PC-3 (cell line): Measurements from ENCODE around the gene WDFY4. TPM values are rescaled to one million over a fixed set of nuclear protein-coding genes. Genes with fewer than 3 reads are reported as not detected.

ENCODE experiments used
- ATAC-seq: fragments of 200-7000 bp; cut with Tn5 transposase; 2 replicates; pipeline ENCODE4 v1.9.1; 2020; ENCODE audit warnings: mild to moderate bottlenecking, moderate library complexity
- BruUV-seq: library from RNA; stranded (reverse); fragments of 400-500 nt; replicated peaks from 2 replicates; lab custom pipeline; 2021; lab: Mats Ljungman, UMichigan
- CTCF ChIA-PET: fragments of 300-600 bp; sonication (Branson Sonifier 250); formaldehyde crosslinking; loops from one replicate; lab custom pipeline; 2022; ENCODE audit warnings: antibody characterized with exemption; lab: Charles Lee
- POLR2A ChIA-PET: fragments of 300-600 bp; sonication (Branson Sonifier 250); formaldehyde crosslinking; loops from one replicate; lab custom pipeline; 2022; ENCODE audit warnings: antibody characterized with exemption; ENCODE audit not compliant: unreplicated experiment; lab: Charles Lee
- DNase-seq: peaks from one replicate; pipeline ENCODE4 v3.0.0-alpha.2; 2015
- H2AFZ ChIP-seq: fragments of 300-600 bp; sonication (generic); 2 replicates; pipeline ENCODE4 v1.6.0; 2016; ENCODE audit warnings: antibody characterized with exemption, low read length
- H3F3A ChIP-seq: fragments of 300-600 bp; sonication (generic); one replicate; pipeline ENCODE4 v1.6.0; 2017; ENCODE audit warnings: antibody characterized with exemption, low read length, control low read depth, mild to moderate bottlenecking; ENCODE audit not compliant: unreplicated experiment
- H3K27ac ChIP-seq: fragments of 300-600 bp; sonication (generic); 2 replicates; pipeline ENCODE4 v1.5.1; 2016; ENCODE audit warnings: mild to moderate bottlenecking, low read length
- H3K27me3 ChIP-seq: fragments of 300-600 bp; sonication (generic); 2 replicates; pipeline ENCODE4 v1.6.1; 2016; ENCODE audit warnings: low read length, mixed read lengths
- H3K36me3 ChIP-seq: fragments of 300-600 bp; sonication (generic); 2 replicates; pipeline ENCODE4 v1.6.1; 2016; ENCODE audit warnings: low read depth, mixed run types, low read length, mixed read lengths
- H3K4me1 ChIP-seq: fragments of 300-600 bp; sonication (generic); 2 replicates; pipeline ENCODE4 v1.5.1; 2016; ENCODE audit warnings: low read length; ENCODE audit not compliant: insufficient read depth
- H3K4me2 ChIP-seq: fragments of 300-600 bp; sonication (generic); 2 replicates; pipeline ENCODE4 v1.6.0; 2016; ENCODE audit warnings: low read length
- H3K4me3 ChIP-seq: fragments of 300-600 bp; sonication (generic); 2 replicates; pipeline ENCODE4 v1.5.1; 2016; ENCODE audit warnings: mild to moderate bottlenecking, low read length, mixed read lengths
- H3K79me2 ChIP-seq: fragments of 300-600 bp; sonication (generic); 2 replicates; pipeline ENCODE4 v1.6.1; 2017; ENCODE audit warnings: low read length, mixed read lengths
- H3K9ac ChIP-seq: fragments of 300-600 bp; sonication (generic); 2 replicates; pipeline ENCODE4 v1.6.0; 2016; ENCODE audit warnings: mild to moderate bottlenecking, low read length
- H3K9me2 ChIP-seq: fragments of 300-600 bp; sonication (generic); replicated peaks from 2 replicates; pipeline ENCODE4 v1.6.1; 2016; ENCODE audit warnings: mixed run types, low read length, mixed read lengths
- H3K9me3 ChIP-seq: fragments of 300-600 bp; sonication (generic); 2 replicates; pipeline ENCODE4 v1.6.1; 2016; ENCODE audit warnings: low read length, mixed read lengths
- H4K20me1 ChIP-seq: fragments of 300-600 bp; sonication (generic); 2 replicates; pipeline ENCODE4 v1.6.1; 2016; ENCODE audit warnings: low read length, mixed read lengths
- EZH2 ChIP-seq: fragments of 300-600 bp; sonication (generic); IDR thresholded peaks from one replicate; pipeline ENCODE4 v1.6.1; 2017; ENCODE audit warnings: antibody characterized with exemption, mild to moderate bottlenecking, low read length; ENCODE audit not compliant: unreplicated experiment
- EZH2phosphoT487 ChIP-seq: fragments of 300-600 bp; sonication (generic); IDR thresholded peaks from 2 replicates; pipeline ENCODE4 v1.6.1; 2018; ENCODE audit warnings: mild to moderate bottlenecking, antibody characterized with exemption, low read length, borderline replicate concordance
- intact Hi-C: fragments of 100-400 bp; cut with micrococcal nuclease; formaldehyde crosslinking; loops from 2 replicates; pipeline ENCODE4 v1.9.0; 2023
- total RNA-seq: library from RNA; depleted of rRNA; stranded (reverse); fragments of >200 nt; gene quantifications from 2 replicates; pipeline ENCODE4 v1.2.3, GENCODE V29; 2014
- TF ChIP-seq, protein P1 (sequence below): fragments of 300-600 bp; sonication (generic); conservative IDR thresholded peaks from 2 replicates; pipeline ENCODE4 v1.5.1; 2017; ENCODE audit warnings: antibody characterized with exemption, low read depth, mild to moderate bottlenecking, low read length

The WDFY4 gene
- total RNA-seq, 1 experiment from 2014 or later: not detected

DNA sequence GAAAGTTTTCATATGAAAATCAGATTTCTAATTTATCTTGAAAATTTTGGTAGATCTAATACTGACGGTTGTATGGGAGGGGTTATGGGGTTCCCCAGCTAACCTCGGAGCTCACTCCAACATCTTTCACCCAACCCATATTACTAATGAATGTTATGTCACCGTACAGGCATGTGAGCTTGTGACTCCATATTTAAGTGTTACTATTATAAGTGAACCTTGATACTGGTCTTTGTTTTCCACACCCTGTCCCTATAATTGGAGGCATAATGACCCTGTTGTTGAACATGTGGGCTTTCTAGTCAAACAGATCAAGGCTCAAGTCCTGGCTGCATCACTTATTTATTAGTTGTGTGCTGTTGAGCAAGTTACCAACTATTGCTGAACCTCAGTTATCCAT lies 27.2 kb downstream of the WDFY4 start:
- Histone ChIP-seq H2AFZ (no peak overlapping the region), H3K4me1 (no peaks in the 10 kb centered on the region), H3K4me2 (no peak overlapping the region), H3K79me2 (no peaks in the 10 kb centered on the region), H3K9ac (no peak overlapping the region), H3F3A (no peaks in the 10 kb centered on the region), H3K9me3 (no peaks in the 10 kb centered on the region), H3K27me3 (peaks cover 77% of the 10 kb centered on the region), H3K4me3 (no peak overlapping the region), H3K27ac (no peak overlapping the region), H3K36me3 (no peaks in the 10 kb centered on the region), H4K20me1 (no peaks in the 10 kb centered on the region), H3K9me2 (no peaks in the 10 kb centered on the region)
- BruUV-seq: no TSS peak
- intact Hi-C loops: no loop called here
- CTCF ChIA-PET: no interaction called here
- ATAC-seq (no peak), DNase-seq (no peak)
- TF ChIP-seq EZH2phosphoT487: no peak
- TF ChIP-seq, protein P1, sequence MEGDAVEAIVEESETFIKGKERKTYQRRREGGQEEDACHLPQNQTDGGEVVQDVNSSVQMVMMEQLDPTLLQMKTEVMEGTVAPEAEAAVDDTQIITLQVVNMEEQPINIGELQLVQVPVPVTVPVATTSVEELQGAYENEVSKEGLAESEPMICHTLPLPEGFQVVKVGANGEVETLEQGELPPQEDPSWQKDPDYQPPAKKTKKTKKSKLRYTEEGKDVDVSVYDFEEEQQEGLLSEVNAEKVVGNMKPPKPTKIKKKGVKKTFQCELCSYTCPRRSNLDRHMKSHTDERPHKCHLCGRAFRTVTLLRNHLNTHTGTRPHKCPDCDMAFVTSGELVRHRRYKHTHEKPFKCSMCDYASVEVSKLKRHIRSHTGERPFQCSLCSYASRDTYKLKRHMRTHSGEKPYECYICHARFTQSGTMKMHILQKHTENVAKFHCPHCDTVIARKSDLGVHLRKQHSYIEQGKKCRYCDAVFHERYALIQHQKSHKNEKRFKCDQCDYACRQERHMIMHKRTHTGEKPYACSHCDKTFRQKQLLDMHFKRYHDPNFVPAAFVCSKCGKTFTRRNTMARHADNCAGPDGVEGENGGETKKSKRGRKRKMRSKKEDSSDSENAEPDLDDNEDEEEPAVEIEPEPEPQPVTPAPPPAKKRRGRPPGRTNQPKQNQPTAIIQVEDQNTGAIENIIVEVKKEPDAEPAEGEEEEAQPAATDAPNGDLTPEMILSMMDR: no peak
- no peak for TF ChIP-seq EZH2
- POLR2A ChIA-PET: no interaction called here

DNA sequence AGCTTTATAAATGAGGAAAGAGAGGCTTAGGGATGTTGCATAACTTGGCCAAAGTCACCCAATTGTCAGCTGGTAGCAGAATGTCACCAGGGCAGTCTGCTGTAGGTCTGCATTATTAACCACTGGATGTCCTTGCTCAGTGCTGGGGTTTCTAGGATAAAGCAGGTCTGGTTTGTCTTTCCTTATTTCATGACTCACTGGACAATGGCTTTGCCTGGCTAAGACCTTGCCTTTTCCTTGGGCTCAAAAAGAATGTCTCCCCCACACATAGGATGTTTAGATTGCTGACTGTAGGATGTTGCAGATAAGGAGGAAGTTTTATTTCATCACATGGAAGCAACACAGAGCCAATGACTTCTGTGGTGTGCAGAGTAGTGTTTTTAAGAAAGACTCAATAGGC lies 29.4 kb downstream of the WDFY4 start:
- no peaks in the 10 kb centered on the region for H4K20me1 ChIP-seq
- H3K27me3 ChIP-seq: peaks cover 77% of the 10 kb centered on the region
- ATAC-seq (no peak), DNase-seq (no peak)
- no peak overlapping the region for H3K9ac ChIP-seq
- H3K36me3 ChIP-seq: no peaks in the 10 kb centered on the region
- H3K9me2 ChIP-seq: no peaks in the 10 kb centered on the region
- ChIA-PET CTCF (no interaction called here), POLR2A (no interaction called here)
- no peak overlapping the region for H3K27ac ChIP-seq
- no peak overlapping the region for H2AFZ ChIP-seq
- no peaks in the 10 kb centered on the region for H3F3A ChIP-seq
- no peaks in the 10 kb centered on the region for H3K9me3 ChIP-seq
- H3K4me1 ChIP-seq: no peaks in the 10 kb centered on the region
- no peak overlapping the region for H3K4me3 ChIP-seq
- TF ChIP-seq, protein P1: no peak
- no peak for TF ChIP-seq EZH2phosphoT487
- TF ChIP-seq EZH2: no peak
- no TSS peak for BruUV-seq
- intact Hi-C loops: no loop called here
- H3K79me2 ChIP-seq: no peaks in the 10 kb centered on the region
- H3K4me2 ChIP-seq: no peak overlapping the region

DNA sequence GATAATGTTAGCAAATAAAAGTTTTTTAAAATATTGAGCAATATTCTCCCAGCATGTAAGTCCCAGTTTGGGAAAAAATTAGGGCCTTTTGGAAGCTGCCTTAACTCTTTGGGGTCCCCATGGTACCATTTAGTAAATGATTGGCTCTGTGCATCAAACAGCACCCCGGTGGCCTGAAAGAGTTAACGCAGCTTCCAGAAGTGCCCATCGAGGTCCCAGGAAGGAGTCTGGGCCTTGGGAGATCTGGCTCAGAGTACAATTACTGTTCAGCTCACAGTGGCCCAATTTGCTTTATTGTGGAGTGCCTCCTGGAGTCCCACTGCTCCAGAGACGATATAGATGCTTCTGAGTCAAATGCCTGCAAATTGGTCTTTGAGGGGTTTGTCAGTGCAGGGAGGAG lies 31.7 kb downstream of the WDFY4 start:
- no peak for ATAC-seq
- no peaks in the 10 kb centered on the region for H3K9me3 ChIP-seq
- peaks cover 79% of the 10 kb centered on the region for H3K27me3 ChIP-seq
- H3K9ac ChIP-seq: no peak overlapping the region
- no peaks in the 10 kb centered on the region for H3F3A ChIP-seq
- no peak overlapping the region for H3K4me2 ChIP-seq
- DNase-seq: no peak
- no peaks in the 10 kb centered on the region for H3K79me2 ChIP-seq
- H2AFZ ChIP-seq: no peak overlapping the region
- intact Hi-C loops: no loop called here
- no peaks in the 10 kb centered on the region for H3K4me1 ChIP-seq
- H4K20me1 ChIP-seq: no peaks in the 10 kb centered on the region
- CTCF ChIA-PET: no interaction called here
- H3K36me3 ChIP-seq: no peaks in the 10 kb centered on the region
- no peak overlapping the region for H3K4me3 ChIP-seq
- no peak overlapping the region for H3K27ac ChIP-seq
- H3K9me2 ChIP-seq: no peaks in the 10 kb centered on the region
- POLR2A ChIA-PET: no interaction called here
- TF ChIP-seq, protein P1: no peak
- TF ChIP-seq EZH2phosphoT487 (no peak), EZH2 (no peak)
- BruUV-seq: no TSS peak
